Gastrocnemius medialis (tissue), 4 donors: ENCODE results near the gene AFF1.

ENCODE experiments used
- CTCF ChIP-seq, 5 experiments: fragments of 450-650 bp in 3 of 5; fragments of 200-600 bp in 2 of 5; sonication (generic) in 2 of 5; IDR thresholded peaks in 4 of 5; conservative IDR thresholded peaks in 1 of 5; 1 replicate in 4 of 5; 2 replicates in 1 of 5; pipeline ENCODE4 v1.5.1; 2016 to 2019; ENCODE audit warnings: antibody characterized with exemption in 5 of 5, mild to moderate bottlenecking in 3 of 5, moderate library complexity in 3 of 5
- POLR2A ChIP-seq, 2 donors: fragments of 450-650 bp; IDR thresholded peaks; one replicate each; pipeline ENCODE4 v1.6.1; 2017; ENCODE audit warnings: antibody characterized with exemption in 2 of 2, mild to moderate bottlenecking in 2 of 2, moderate library complexity in 2 of 2

- TF ChIP-seq CTCF (IDR thresholded peaks at IDR 0.05 in 4 of 5, conservative IDR thresholded peaks at IDR 0.05 in 1 of 5), result no peak
- TF ChIP-seq POLR2A (IDR thresholded peaks at IDR 0.05), result no peak
Measured at GRCh38 chr4:86947501-86948120, 12.8 kb downstream of the AFF1 start.
